Ramos (cell line): ENCODE data around the gene GCSAM.
"Not testable (repeated sequence)": the region's sequence is repeated elsewhere in the genome, so short reads cannot be mapped to it uniquely, and the experiment has no call there.

Experiments
- in situ Hi-C: fragments of 300-500 bp; cut with MboI; formaldehyde crosslinking; loops from one replicate; pipeline ENCODE4 v1.14.3; 2022; ENCODE audit warnings: low sequenced_read_pairs; ENCODE audit not compliant: unreplicated experiment

Gene GCSAM

GRCh38 chr3:112083239-112083638, 49.8 kb downstream of the GCSAM start:
- in situ Hi-C loops, result no loop called here

- in situ Hi-C loops, result no loop called here
Measured at GRCh38 chr3:112078125-112079083, 54.6 kb downstream of the GCSAM start.

GRCh38 chr3:112074616-112075497, 58.2 kb downstream of the GCSAM start:
- in situ Hi-C loops, result no loop called here

GRCh38 chr3:112074006-112074405, 59.0 kb downstream of the GCSAM start:
- in situ Hi-C loops, result no loop called here

- in situ Hi-C loops, result not testable (repeated sequence)
Measured at GRCh38 chr3:112072387-112073060, 60.5 kb downstream of the GCSAM start.
